ENCODE measurements around the gene AKAP12.
"Not testable (repeated sequence)": the region's sequence is repeated elsewhere in the genome, so short reads cannot be mapped to it uniquely, and the experiment has no call there.

AKAP12 gene

DNA sequence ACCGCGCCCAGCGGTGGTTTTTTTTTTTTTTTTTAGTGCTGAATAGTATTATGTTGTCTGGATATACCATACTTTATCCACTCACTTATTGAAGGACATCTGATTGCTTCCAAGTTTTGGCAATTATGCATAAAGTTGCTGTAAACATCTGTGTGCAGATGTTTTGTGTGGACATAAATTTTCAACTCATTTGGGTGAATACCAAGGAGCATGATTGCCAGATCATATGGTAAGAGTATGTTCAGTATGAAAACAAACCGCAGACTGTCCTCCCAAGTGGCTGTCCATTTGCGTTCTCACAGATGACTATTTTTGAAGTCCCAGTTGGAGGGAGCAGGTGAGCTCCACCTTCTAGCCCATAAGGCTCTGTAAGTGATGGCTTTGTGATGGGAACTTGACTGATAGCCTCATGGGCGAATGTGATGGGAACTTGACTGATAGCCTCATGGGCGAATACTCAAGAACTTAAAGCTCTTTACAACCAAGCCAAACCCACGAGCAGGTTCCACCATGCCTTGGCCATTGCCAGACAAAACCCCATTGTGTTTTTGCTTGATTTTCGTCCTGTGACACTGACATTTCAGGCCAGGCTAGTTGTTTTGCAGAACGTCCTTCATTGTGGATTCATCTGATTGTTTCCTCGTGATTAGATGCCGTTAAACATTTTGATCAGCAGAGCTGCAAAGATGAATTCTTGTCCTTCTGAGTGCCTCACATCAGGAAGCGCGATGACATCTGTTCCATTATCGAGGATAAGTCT is 100.6 kb downstream of the AKAP12 start:
- DNase-seq (ENCODE audit: low read depth), result no peak

DNA sequence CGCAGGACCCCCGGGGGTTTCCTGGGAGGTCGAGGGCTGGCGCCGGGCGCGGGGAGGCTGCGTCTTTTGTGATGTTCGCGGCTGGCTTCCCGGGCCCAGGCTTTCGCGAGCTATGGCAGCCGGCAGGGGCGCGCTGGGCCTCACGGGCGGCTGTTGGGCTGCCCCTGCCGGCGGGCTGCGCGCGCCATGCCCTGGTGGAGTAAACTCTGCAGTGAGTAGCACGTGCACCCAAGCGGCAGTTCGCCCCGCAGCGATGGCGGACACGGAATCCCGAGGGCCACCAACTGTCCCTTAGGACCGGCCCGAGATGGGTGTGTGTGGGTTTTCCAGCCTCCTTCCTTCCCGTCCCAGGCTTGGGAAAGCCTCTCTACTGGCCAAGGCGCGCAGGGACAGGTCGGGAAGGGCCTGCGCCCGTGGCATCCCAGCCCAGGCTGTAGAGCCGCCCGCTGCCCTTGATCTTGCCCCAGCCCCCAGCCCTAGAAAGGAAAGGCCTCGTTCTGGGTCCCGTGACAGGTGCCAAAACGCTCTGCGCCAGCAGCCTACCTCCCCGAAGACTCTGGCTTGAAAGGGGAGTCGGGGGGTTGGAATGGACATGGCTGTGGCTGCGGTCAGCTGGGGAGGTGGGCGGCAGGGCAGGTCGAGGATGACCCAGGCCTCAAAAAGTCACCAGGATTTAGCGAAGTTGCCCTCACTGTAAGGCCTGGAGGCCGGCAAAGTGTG is 101.9 kb downstream of the AKAP12 start:
- DNase-seq (ENCODE audit: low read depth), result no peak
- H3K4me3 ChIP-seq (ENCODE audit: low read depth, low read length), result no peak overlapping the region
- TF ChIP-seq, protein P1, sequence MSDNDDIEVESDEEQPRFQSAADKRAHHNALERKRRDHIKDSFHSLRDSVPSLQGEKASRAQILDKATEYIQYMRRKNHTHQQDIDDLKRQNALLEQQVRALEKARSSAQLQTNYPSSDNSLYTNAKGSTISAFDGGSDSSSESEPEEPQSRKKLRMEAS (IDR thresholded peaks at IDR 0.05; ENCODE audit: low read depth, low read length), result no peak
- TF ChIP-seq, protein P2, sequence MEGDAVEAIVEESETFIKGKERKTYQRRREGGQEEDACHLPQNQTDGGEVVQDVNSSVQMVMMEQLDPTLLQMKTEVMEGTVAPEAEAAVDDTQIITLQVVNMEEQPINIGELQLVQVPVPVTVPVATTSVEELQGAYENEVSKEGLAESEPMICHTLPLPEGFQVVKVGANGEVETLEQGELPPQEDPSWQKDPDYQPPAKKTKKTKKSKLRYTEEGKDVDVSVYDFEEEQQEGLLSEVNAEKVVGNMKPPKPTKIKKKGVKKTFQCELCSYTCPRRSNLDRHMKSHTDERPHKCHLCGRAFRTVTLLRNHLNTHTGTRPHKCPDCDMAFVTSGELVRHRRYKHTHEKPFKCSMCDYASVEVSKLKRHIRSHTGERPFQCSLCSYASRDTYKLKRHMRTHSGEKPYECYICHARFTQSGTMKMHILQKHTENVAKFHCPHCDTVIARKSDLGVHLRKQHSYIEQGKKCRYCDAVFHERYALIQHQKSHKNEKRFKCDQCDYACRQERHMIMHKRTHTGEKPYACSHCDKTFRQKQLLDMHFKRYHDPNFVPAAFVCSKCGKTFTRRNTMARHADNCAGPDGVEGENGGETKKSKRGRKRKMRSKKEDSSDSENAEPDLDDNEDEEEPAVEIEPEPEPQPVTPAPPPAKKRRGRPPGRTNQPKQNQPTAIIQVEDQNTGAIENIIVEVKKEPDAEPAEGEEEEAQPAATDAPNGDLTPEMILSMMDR (IDR thresholded peaks at IDR 0.05; ENCODE audit: low read depth, low read length), result no peak
- TF ChIP-seq MYC (IDR thresholded peaks at IDR 0.05; ENCODE audit: low read depth, low read length) (no peak), POLR2A (IDR thresholded peaks at IDR 0.05; ENCODE audit: extremely low read depth, insufficient read length) (no peak)

More for the DNA sequence above, 100.6 kb downstream of the AKAP12 start:
- TF ChIP-seq POLR2A (IDR thresholded peaks at IDR 0.05; ENCODE audit: extremely low read depth, insufficient read length), result no peak
- TF ChIP-seq, protein P1 (IDR thresholded peaks at IDR 0.05; ENCODE audit: low read depth, low read length), result no peak
- no peak for TF ChIP-seq MYC (IDR thresholded peaks at IDR 0.05; ENCODE audit: low read depth, low read length)
- TF ChIP-seq, protein P2 (IDR thresholded peaks at IDR 0.05; ENCODE audit: low read depth, low read length), result no peak
- no peak overlapping the region for H3K4me3 ChIP-seq (ENCODE audit: low read depth, low read length)

DNA sequence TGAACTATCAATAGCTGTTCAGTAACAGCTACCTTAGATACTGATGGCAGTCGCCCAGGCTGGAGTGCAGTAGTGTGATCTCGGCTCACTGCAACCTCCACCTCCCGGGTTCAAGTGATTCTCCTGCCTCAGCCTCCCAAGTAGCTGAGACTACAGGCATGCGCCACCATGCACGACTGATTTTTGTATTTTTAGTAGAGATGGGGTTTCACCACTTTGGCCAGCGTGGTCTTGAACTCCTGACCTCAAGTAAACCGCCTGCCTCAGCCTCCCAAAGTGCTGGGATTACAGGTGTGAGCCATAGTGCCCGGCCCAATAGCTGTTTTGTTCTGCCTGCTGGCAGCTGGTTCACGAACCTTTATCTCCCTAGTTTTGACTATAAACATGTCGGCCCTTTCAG is 103.0 kb downstream of the AKAP12 start:
- H3K4me3 ChIP-seq (ENCODE audit: low read depth, low read length); DNase-seq (ENCODE audit: low read depth): not testable (repeated sequence)

DNA sequence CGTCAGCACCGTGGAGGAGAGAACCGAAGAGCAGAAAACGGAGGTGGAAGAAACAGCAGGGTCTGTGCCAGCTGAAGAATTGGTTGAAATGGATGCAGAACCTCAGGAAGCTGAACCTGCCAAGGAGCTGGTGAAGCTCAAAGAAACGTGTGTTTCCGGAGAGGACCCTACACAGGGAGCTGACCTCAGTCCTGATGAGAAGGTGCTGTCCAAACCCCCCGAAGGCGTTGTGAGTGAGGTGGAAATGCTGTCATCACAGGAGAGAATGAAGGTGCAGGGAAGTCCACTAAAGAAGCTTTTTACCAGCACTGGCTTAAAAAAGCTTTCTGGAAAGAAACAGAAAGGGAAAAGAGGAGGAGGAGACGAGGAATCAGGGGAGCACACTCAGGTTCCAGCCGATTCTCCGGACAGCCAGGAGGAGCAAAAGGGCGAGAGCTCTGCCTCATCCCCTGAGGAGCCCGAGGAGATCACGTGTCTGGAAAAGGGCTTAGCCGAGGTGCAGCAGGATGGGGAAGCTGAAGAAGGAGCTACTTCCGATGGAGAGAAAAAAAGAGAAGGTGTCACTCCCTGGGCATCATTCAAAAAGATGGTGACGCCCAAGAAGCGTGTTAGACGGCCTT is 110.0 kb downstream of the AKAP12 start:
- no peak for DNase-seq (ENCODE audit: low read depth)
- TF ChIP-seq MYC (IDR thresholded peaks at IDR 0.05; ENCODE audit: low read depth, low read length), result no peak
- TF ChIP-seq POLR2A (IDR thresholded peaks at IDR 0.05; ENCODE audit: extremely low read depth, insufficient read length), result no peak
- TF ChIP-seq, protein P1 (IDR thresholded peaks at IDR 0.05; ENCODE audit: low read depth, low read length), result no peak
- TF ChIP-seq, protein P2 (IDR thresholded peaks at IDR 0.05; ENCODE audit: low read depth, low read length), result no peak

DNA sequence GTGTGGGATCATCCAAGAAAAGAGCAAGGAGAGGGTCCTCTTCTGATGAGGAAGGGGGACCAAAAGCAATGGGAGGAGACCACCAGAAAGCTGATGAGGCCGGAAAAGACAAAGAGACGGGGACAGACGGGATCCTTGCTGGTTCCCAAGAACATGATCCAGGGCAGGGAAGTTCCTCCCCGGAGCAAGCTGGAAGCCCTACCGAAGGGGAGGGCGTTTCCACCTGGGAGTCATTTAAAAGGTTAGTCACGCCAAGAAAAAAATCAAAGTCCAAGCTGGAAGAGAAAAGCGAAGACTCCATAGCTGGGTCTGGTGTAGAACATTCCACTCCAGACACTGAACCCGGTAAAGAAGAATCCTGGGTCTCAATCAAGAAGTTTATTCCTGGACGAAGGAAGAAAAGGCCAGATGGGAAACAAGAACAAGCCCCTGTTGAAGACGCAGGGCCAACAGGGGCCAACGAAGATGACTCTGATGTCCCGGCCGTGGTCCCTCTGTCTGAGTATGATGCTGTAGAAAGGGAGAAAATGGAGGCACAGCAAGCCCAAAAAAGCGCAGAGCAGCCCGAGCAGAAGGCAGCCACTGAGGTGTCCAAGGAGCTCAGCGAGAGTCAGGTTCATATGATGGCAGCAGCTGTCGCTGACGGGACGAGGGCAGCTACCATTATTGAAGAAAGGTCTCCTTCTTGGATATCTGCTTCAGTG is 110.8 kb downstream of the AKAP12 start:
- DNase-seq (ENCODE audit: low read depth), result no peak
- TF ChIP-seq, protein P2 (IDR thresholded peaks at IDR 0.05; ENCODE audit: low read depth, low read length), result no peak
- TF ChIP-seq POLR2A (IDR thresholded peaks at IDR 0.05; ENCODE audit: extremely low read depth, insufficient read length) (no peak), MYC (IDR thresholded peaks at IDR 0.05; ENCODE audit: low read depth, low read length) (no peak)
- TF ChIP-seq, protein P1 (IDR thresholded peaks at IDR 0.05; ENCODE audit: low read depth, low read length), result no peak
- no peak overlapping the region for H3K4me3 ChIP-seq (ENCODE audit: low read depth, low read length)

More for the DNA sequence above, 110.0 kb downstream of the AKAP12 start:
- H3K4me3 ChIP-seq (ENCODE audit: low read depth, low read length), result no peak overlapping the region
